ENCODE data around the gene DCDC2B.
"Not testable (repeated sequence)": the region's sequence is repeated elsewhere in the genome, so short reads cannot be mapped to it uniquely, and the experiment has no call there.

Gene DCDC2B

DNA sequence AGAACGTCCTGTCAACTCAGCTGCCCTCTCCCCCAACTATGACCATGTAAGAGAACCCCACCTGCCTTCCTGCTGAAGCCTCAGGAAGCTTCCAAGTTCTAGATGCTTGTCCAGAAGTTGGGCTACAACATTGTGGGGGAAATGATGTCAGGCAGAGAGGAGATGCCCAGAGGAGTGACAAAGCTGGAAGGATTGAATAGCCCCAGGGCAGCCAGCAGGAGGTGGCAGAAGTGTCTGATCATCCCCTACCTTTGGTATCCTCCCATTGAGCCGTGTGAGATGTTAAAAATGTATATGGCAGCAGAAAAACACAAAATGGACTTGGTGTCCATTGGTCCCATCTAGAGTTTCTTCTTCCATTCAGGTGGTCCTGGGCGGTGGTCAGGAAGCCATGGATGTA is 19.9 kb downstream of the DCDC2B start:
- no peak for DNase-seq

GRCh38 chr1:32231843-32232432 is 23.0 kb downstream of the DCDC2B start:
- DNase-seq = no peak

GRCh38 chr1:32232558-32233304 is 23.8 kb downstream of the DCDC2B start:
- DNase-seq = no peak

- no peak for DNase-seq
Measured at GRCh38 chr1:32234792-32235191, 25.9 kb downstream of the DCDC2B start.

DNA sequence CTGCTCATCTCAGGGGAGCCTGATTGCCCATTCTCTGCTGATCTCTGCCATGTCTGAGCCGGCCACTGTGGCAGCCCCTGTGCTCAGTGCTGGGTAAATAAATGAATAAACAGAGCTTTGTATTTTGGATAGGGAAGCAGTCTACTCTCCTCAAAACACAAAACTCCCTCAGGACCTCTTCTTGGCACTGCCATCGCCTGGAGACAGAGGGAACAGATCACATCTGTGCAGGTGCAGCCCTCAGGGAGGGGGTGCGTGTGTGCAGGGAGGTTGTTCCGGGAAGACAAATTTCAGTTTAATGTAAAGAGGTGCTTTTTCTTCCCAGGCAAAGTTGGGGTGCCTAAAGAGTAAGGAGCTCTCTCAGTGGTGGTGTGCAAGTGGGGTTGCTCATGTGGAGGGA is 30.4 kb downstream of the DCDC2B start:
- DNase-seq = no peak

- DNase-seq = no peak
Measured at GRCh38 chr1:32239790-32240139, 30.9 kb downstream of the DCDC2B start.

DNA sequence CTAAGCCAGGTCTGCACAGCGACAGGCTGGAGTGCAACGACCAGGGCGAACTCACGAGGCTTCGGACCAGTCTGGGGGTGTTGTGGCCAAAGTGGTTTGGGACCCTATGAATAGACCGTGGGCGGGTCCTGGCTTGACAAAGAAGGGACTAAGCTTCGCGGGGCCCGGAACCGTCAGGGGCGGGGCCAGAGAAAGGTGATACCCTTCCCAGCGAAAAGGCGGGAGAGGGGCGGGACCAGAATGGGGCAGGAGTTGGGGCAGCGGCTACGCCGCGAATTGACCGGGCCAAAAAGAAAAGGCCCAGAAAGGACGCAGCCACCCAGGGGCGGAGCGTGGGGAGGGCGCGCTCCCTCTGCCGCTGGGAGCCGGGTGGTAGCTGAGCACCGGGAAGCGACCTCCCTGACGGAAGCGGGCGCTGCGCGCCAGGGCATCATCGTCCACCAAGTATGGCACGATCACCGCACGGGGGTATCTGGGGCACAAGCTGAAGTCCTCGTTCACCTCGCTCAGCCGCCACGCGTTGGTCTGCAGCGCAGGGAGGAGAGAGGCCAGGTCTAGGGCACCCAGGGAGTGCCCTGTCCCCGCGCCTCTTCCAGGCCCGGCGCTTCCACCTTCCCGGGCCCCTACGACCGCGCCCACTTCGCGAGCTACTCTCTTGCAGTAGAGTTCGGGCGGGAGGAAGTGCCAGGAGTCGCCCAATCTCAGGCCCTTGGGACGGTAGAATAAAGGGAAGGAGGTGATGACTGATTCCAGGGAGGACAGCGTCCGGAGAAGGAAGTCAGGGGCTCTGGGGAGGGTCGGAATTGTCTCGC is 31.5 kb downstream of the DCDC2B start:
- DNase-seq = peak; percentile 90

DNA sequence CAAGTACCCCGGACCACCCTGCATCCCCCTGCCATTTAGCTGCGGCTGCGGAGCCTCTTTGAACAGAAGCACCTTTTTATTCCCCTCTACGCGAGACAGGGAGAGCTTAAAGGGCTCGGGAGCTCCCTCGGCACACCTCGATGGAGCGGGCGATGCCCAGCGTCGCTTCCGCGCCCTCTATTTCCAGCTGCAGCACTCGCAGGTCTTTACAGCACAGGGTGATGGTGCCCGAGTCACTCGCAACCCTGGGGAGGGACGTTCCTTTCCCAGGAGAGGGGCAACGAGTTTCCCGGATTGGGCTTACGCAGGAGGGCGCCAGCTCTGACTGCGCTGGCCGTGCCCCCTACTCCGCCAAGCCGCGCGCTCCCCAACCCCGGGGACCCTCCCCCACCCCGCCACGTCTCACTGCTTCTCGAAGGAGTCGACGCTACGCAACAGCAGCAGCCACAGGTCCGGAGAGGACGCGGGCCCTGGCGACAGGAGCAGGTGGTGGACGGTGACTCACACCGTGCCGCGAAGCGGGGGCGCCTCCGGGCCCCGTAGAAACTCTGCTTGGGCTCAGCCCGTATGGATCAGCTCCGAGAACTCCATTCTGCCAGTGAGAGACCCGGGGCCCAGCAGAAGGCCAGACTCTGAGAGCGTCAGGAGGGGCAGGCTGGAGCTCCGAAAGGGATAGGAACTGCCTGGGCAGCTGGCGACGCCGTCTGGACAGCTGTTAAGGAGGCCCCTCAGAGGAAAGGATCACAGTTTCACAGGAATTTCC is 32.3 kb downstream of the DCDC2B start:
- peak; percentile 87 for DNase-seq

- DNase-seq = peak; percentile 65
Measured at GRCh38 chr1:32242341-32242851, 33.5 kb downstream of the DCDC2B start.

- DNase-seq = no peak
Measured at GRCh38 chr1:32246888-32247273, 38.0 kb downstream of the DCDC2B start, which contains the start of gene FAM167B. Gene FAM167B, plus strand, starts transcription at chr1:32247222. Its CDS starts 200 bp downstream, at chr1:32247422.

GRCh38 chr1:32247452-32247851 is 38.6 kb downstream of the DCDC2B start:
- no peak for DNase-seq

GRCh38 chr1:32247983-32248889 is 39.3 kb downstream of the DCDC2B start:
- peak; percentile 87 for DNase-seq

DNA sequence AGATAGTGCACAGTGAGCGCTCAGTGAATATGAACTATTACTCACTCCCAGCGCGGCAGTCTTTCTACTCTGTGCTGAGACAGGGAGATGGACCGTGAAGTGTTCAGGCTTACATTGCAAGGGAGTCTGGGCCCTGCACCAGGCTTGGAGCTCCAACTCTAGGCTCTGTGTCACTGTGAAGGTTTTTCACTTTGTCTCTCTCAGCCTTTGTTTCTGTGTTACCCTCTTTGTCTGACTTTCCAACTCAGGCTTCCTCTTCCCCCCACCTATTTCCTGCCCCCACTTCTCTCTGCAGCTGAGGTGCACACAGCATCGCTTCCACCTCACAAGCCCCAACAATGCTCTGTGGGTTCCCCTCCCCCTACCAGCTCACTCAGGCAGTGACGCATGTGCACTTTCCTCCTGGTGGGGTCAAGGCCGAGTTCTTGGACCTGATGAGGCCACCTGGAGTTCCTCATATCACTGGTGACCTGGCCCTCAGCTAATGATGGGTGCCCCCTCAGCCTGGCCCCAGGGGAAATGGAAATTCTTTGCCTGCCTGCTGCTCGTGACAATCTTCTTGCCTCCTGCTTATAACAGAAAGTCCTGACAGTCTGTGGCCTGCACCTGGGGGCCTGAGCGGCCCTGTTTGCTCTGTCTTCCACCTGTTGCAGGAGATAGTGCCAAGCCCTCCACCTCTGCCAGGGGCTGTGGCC is 41.1 kb downstream of the DCDC2B start:
- peak; percentile 78 for DNase-seq

- no peak for DNase-seq
Measured at GRCh38 chr1:32250893-32251716, 42.2 kb downstream of the DCDC2B start, which contains the start of gene LCK. Gene LCK, plus strand, starts transcription at chr1:32251265. Its CDS starts 23,065 bp downstream, at chr1:32274330.

DNA sequence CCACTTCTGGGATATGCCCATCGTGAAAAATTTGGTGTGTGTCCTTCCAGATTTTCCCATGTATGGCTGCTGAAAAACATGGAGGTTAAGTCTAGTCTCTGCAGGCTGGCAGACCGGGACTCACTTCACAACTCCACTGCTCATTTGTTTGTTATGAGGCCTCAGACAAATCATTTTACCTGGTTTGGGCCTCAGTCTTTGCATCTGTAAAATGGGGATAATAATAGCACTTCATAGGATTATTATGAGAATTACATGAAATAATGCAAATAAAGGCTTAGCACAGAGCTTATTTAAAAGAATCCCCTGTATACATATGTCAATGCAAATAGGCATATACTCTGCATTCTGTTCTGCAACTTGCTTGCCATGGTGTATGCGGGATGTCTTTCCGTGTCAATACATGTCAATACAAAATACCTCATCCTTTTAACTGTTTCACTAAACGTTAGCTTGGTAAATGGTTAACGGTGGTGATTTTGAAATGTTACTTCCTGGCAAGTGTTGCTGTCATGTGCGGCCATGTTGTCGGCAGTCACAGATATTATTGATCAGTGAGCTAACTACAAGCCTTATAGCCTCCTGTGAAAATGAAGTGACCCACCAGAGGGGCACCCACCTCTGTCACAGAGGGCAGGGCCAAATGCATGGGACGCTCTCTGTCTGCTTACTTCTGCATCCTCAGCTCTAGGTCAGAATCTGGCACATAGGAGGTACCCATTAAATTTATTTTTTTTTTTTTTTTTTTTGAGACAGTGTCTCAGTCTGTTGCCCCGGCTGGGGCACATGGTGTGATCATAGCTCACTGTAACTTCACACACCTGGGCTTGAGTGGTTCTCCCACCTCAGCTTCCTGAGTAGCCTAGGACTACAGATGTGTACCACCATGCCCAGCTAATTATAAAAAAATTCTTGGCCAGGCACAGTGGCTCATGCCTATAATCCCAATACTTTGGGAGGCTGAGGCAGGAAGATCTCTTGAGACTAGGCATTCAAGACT is 46.5 kb downstream of the DCDC2B start:
- no peak for DNase-seq

GRCh38 chr1:32256473-32257226 is 47.8 kb downstream of the DCDC2B start:
- no peak for DNase-seq

DNA sequence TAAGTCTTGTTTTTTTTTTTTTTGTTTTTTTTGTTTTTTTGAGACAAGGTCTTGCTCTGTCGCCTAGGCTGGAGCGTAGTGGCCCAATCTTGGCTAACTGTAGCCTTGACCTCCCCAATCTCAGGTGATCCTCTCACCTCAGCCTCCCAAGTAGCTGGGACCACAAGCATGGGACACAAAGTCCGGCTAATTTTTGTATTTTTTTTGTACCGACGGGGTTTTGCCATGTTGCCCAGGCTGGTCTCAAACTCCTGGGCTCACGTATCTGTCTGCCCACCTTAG is 48.3 kb downstream of the DCDC2B start:
- no peak for DNase-seq

GRCh38 chr1:32263236-32263593 is 54.3 kb downstream of the DCDC2B start:
- not testable (repeated sequence) for DNase-seq
